ENCODE measurements around the gene B3GAT1. TPM values are rescaled to one million over a fixed set of nuclear protein-coding genes. Genes with fewer than 3 reads are reported as not detected.

B3GAT1 gene
- total and polyA plus RNA-seq, 2 donors (not counting 1 experiment from before 2014, with no cell fraction given), result 0.06 TPM; not detected in 1

GRCh38 chr11:134433806-134434205 lies 21.8 kb upstream of the B3GAT1 start:
- H3K4me1 Mint-ChIP-seq, result no peaks in the 10 kb centered on the region
- no peak overlapping the region for H2AFZ ChIP-seq (ENCODE audit: insufficient read depth, low read depth, low read length, poor library complexity, severe bottlenecking)
- CTCF ChIA-PET, result no interaction called here
- no peak overlapping the region for H3K4me2 ChIP-seq (replicated peaks; ENCODE audit: low read depth, low read length, poor library complexity, severe bottlenecking)
- no peak overlapping the region for H3K9ac ChIP-seq (ENCODE audit: low read length)
- no peak overlapping the region for H3K4me3 Mint-ChIP-seq
- WGBS (ENCODE audit: insufficient coverage), result 83% methylated on average over 10 of the region's 10 CpGs
- peaks cover 21% of the 10 kb centered on the region for H3K27me3 Mint-ChIP-seq
- H3K79me2 ChIP-seq (ENCODE audit: control insufficient read depth, insufficient read depth, low read length), result no peaks in the 10 kb centered on the region
- TF ChIP-seq EZH2 (IDR thresholded peaks at IDR 0.05; ENCODE audit: borderline replicate concordance, insufficient read depth, low read depth, low read length, poor library complexity, severe bottlenecking), result no peak
- no peak for TF ChIP-seq CTCF (IDR thresholded peaks at IDR 0.05)
- H3K9me3 Mint-ChIP-seq (ENCODE audit: insufficient read depth), result no peaks in the 10 kb centered on the region
- intact Hi-C loops (cut with micrococcal nuclease), result no loop called here
- H3K9me3 ChIP-seq (ENCODE audit: control extremely low read depth in 1 of 3, control insufficient read depth in 2 of 3, insufficient read depth in 1 of 3, low read length in 2 of 3), result peaks cover 0 to 4% (median 0%) of the 10 kb centered on the region in 3 donors
- ATAC-seq (ENCODE audit: low read depth), result no peak
- no peaks in the 10 kb centered on the region for H3K36me3 ChIP-seq (replicated peaks in 1 of 2; ENCODE audit: control extremely low read depth in 1 of 2, control insufficient read depth in 1 of 2, extremely low read depth in 1 of 2, insufficient read depth in 2 of 2, low read length in 1 of 2)
- H3K27ac Mint-ChIP-seq, result no peak overlapping the region
- DNase-seq, result no peak
- POLR2A ChIA-PET, result no interaction called here
- H3K4me1 ChIP-seq (ENCODE audit: control insufficient read depth in 2 of 2, insufficient read depth in 2 of 2, low read length in 2 of 2), result no peaks in the 10 kb centered on the region
- no peak overlapping the region for H3K27ac ChIP-seq (ENCODE audit: low read length in 2 of 2)
- no peaks in the 10 kb centered on the region for H4K20me1 ChIP-seq (ENCODE audit: control insufficient read depth, insufficient read depth, low read length, poor library complexity, severe bottlenecking)
- no peaks in the 10 kb centered on the region for H3K27me3 ChIP-seq (replicated peaks in 1 of 4; ENCODE audit: control extremely low read depth in 1 of 4, control insufficient read depth in 3 of 4, insufficient read depth in 4 of 4, low read length in 3 of 4)
- H3K4me3 ChIP-seq (ENCODE audit: control extremely low read depth in 1 of 5, extremely low read depth in 1 of 5, insufficient read depth in 1 of 5, low read depth in 2 of 5, low read length in 4 of 5), result no peak overlapping the region

GRCh38 chr11:134433251-134433650 lies 21.2 kb upstream of the B3GAT1 start:
- Histone ChIP-seq H3K4me1 (ENCODE audit: control insufficient read depth in 2 of 2, insufficient read depth in 2 of 2, low read length in 2 of 2) (no peaks in the 10 kb centered on the region), H4K20me1 (ENCODE audit: control insufficient read depth, insufficient read depth, low read length, poor library complexity, severe bottlenecking) (no peaks in the 10 kb centered on the region), H3K9ac (ENCODE audit: low read length) (no peak overlapping the region), H3K27ac (ENCODE audit: low read length in 2 of 2) (no peak overlapping the region), H3K79me2 (ENCODE audit: control insufficient read depth, insufficient read depth, low read length) (no peaks in the 10 kb centered on the region), H3K4me2 (replicated peaks; ENCODE audit: low read depth, low read length, poor library complexity, severe bottlenecking) (no peak overlapping the region), H2AFZ (ENCODE audit: insufficient read depth, low read depth, low read length, poor library complexity, severe bottlenecking) (no peak overlapping the region), H3K4me3 (ENCODE audit: control extremely low read depth in 1 of 5, extremely low read depth in 1 of 5, insufficient read depth in 1 of 5, low read depth in 2 of 5, low read length in 4 of 5) (no peak overlapping the region), H3K27me3 (replicated peaks in 1 of 4; ENCODE audit: control extremely low read depth in 1 of 4, control insufficient read depth in 3 of 4, insufficient read depth in 4 of 4, low read length in 3 of 4) (no peaks in the 10 kb centered on the region), H3K36me3 (replicated peaks in 1 of 2; ENCODE audit: control extremely low read depth in 1 of 2, control insufficient read depth in 1 of 2, extremely low read depth in 1 of 2, insufficient read depth in 2 of 2, low read length in 1 of 2) (no peaks in the 10 kb centered on the region), H3K9me3 (ENCODE audit: control extremely low read depth in 1 of 3, control insufficient read depth in 2 of 3, insufficient read depth in 1 of 3, low read length in 2 of 3) (peaks cover 0 to 4% (median 0%) of the 10 kb centered on the region in 3 donors)
- Mint-ChIP-seq H3K27ac (no peak overlapping the region), H3K9me3 (ENCODE audit: insufficient read depth) (no peaks in the 10 kb centered on the region), H3K4me3 (no peak overlapping the region), H3K27me3 (peaks cover 24% of the 10 kb centered on the region), H3K4me1 (no peaks in the 10 kb centered on the region)
- DNase-seq (no peak), ATAC-seq (ENCODE audit: low read depth) (no peak)
- TF ChIP-seq EZH2 (IDR thresholded peaks at IDR 0.05; ENCODE audit: borderline replicate concordance, insufficient read depth, low read depth, low read length, poor library complexity, severe bottlenecking), result no peak
- TF ChIP-seq CTCF (IDR thresholded peaks at IDR 0.05), result no peak
- ChIA-PET POLR2A (no interaction called here), CTCF (no interaction called here)
- 100% methylated on average over 1 of the region's 3 CpGs for WGBS (ENCODE audit: insufficient coverage)
- intact Hi-C loops (cut with micrococcal nuclease), result no loop called here

Measured in B cell (primary cell).